Measurements from ENCODE around the gene METRN.

Gene METRN

DNA sequence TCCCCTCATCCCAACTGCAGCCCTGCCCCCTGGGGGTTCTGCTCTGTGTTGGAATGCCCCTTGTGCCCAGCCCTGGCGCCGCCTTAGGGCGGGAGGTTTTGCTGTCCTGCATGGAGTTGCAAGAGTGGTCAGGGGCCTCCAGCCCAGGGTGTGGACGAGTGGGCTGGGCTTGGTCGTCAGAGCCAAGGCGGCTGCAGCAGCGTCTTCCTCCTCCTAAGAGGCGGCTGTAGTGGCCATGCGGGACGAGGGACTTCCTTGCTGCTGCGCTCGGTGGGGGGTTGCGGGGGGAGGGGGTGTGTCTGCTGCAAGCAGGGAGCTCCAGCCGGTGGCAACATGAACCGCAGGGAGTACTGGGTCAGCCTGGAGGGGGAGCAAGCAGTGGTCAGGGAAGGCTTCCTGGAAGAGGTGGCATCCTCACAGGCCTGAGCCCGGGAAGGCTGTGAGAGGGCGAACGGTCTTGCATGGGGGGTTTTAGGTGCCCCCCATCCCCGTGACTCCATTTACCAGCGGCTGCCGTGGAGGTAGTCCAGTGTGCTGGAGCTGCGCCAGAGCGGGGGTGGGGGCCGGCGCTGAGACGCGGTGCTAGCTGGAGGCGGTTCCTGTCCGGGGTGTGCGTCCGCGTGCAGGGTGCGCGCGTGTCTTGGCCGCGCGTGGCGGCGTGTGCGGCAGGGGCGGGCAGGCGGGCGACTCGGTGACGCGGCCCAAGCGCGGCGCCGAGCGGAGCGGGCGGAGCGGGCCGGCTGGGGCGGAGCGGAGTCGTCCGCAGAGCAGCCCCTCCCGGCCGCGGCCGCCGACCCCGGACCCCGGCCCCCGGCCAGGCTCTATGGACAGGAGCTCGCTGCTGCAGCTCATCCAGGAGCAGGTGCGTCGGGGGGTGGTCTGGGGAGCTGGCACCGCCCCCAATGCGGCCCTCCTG is 39.7 kb upstream of the METRN start, which contains the start of gene RHBDL1:
RHBDL1 (plus strand) TSS at position 704 of the 916 bp plus-strand sequence; CDS start at position 824, 120 bp downstream.
- Mint-ChIP-seq H3K4me1 (peaks cover 18% of the 10 kb centered on the region), H3K4me3 (peak within 1 kb of the TSS; percentile 38), H3K36me3 (peaks cover 19% of the 10 kb centered on the region), H3K27ac (no peak within 1 kb of the TSS), H3K9me3 (no peaks in the 10 kb centered on the region)
- ATAC-seq (no peak), DNase-seq (ENCODE audit: low spot score in 2 of 2) (no peak)

DNA sequence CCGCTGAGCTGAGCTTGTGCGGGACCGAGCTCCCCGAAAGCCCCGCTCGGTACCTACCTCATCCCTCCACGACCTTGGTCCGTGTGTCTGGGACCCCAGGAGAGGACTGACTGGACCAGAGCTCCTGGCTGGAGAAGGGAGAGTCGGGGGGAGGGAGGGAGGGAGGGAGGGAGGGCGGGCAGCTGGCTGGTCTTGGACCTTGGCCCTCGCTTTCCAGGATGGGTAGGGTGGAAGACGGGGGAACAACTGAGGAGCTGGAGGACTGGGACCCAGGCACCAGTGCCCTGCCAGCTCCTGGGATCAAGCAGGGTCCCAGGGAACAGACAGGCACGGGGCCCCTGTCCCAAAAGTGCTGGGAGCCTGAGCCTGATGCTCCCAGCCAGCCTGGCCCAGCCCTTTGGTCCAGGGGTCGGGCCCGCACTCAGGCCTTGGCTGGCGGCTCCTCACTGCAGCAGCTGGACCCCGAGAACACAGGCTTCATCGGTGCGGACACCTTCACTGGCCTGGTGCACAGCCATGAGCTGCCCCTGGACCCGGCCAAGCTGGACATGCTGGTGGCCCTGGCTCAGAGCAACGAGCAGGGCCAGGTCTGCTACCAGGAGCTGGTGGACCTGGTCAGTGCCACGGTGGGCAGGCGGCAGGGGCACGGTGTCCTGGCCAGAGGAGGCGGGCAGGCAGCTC is 38.9 kb upstream of the METRN start:
- Mint-ChIP-seq H3K4me3 (no peak overlapping the region), H3K27ac (no peak overlapping the region), H3K9me3 (no peaks in the 10 kb centered on the region), H3K4me1 (peaks cover 20% of the 10 kb centered on the region), H3K36me3 (peaks cover 14% of the 10 kb centered on the region)
- DNase-seq (ENCODE audit: low spot score in 2 of 2): no peak
- no peak for ATAC-seq

DNA sequence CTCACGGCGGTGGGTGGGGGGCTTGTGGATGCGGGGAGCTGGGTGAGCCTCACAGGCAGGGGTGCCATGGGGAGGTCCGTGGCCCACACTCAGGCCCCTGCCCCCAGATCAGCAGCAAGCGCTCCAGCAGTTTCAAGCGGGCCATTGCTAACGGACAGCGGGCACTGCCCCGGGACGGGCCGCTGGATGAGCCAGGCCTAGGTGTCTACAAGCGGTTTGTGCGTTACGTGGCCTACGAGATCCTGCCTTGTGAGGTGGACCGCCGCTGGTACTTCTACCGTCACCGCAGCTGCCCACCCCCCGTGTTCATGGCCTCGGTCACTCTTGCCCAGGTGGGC is 38.4 kb upstream of the METRN start:
- H3K4me1 Mint-ChIP-seq: peaks cover 25% of the 10 kb centered on the region
- ATAC-seq: no peak
- H3K27ac Mint-ChIP-seq: no peak overlapping the region
- H3K36me3 Mint-ChIP-seq: peaks cover 16% of the 10 kb centered on the region
- H3K9me3 Mint-ChIP-seq: no peaks in the 10 kb centered on the region
- no peak for DNase-seq (ENCODE audit: low spot score in 2 of 2)
- H3K4me3 Mint-ChIP-seq: no peak overlapping the region

DNA sequence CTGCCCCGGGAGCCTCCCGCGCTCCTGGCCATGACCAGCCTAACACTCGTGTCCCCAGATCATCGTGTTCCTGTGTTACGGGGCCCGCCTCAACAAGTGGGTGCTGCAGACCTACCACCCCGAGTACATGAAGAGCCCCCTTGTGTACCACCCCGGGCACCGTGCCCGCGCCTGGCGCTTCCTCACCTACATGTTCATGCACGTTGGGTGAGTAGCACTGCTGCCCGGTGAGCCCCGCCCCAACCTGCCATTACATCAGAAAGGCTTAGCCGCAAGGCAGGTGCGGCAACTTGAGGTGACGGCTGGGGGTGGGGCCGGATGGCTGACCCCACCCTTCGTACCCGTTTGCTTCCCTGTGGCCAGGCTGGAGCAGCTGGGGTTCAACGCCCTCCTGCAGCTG is 38.0 kb upstream of the METRN start:
- Mint-ChIP-seq H3K9me3 (no peaks in the 10 kb centered on the region), H3K4me3 (no peak overlapping the region), H3K36me3 (peaks cover 20% of the 10 kb centered on the region), H3K4me1 (peaks cover 29% of the 10 kb centered on the region), H3K27ac (no peak overlapping the region)
- DNase-seq (ENCODE audit: low spot score in 2 of 2) (no peak), ATAC-seq (no peak)

DNA sequence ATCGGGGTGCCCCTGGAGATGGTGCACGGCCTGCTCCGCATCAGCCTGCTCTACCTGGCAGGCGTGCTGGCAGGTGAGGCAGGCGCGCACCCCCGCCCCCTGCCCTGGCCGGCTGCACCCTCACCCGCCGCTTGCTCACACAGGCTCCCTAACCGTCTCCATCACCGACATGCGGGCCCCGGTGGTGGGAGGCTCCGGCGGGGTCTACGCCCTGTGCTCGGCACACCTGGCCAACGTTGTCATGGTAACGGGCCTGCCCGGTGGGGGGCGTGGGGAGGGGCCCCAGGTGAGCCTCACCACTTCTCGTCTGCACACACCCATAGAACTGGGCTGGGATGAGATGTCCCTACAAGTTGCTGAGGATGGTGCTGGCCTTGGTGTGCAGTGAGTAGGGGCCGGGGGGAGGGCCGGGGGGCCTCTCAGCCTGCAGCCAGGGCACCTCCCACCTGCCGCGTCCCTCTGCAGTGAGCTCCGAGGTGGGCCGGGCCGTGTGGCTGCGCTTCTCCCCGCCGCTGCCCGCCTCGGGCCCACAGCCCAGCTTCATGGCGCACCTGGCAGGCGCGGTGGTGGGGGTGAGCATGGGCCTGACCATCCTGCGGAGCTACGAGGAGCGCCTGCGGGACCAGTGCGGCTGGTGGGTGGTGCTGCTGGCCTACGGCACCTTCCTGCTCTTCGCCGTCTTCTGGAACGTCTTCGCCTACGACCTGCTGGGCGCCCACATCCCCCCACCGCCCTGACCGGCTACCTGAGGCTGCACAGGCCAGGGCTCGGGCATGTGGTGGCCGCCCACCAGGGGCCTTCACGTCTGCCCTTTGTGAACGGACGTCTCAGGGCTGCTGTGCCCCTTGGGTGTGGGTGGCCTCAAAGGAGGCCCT is 37.4 kb upstream of the METRN start:
- H3K27ac Mint-ChIP-seq: no peak overlapping the region
- peaks cover 26% of the 10 kb centered on the region for H3K36me3 Mint-ChIP-seq
- no peak overlapping the region for H3K4me3 Mint-ChIP-seq
- no peak for ATAC-seq
- DNase-seq (ENCODE audit: low spot score in 2 of 2): no peak
- H3K9me3 Mint-ChIP-seq: no peaks in the 10 kb centered on the region
- peaks cover 36% of the 10 kb centered on the region for H3K4me1 Mint-ChIP-seq

DNA sequence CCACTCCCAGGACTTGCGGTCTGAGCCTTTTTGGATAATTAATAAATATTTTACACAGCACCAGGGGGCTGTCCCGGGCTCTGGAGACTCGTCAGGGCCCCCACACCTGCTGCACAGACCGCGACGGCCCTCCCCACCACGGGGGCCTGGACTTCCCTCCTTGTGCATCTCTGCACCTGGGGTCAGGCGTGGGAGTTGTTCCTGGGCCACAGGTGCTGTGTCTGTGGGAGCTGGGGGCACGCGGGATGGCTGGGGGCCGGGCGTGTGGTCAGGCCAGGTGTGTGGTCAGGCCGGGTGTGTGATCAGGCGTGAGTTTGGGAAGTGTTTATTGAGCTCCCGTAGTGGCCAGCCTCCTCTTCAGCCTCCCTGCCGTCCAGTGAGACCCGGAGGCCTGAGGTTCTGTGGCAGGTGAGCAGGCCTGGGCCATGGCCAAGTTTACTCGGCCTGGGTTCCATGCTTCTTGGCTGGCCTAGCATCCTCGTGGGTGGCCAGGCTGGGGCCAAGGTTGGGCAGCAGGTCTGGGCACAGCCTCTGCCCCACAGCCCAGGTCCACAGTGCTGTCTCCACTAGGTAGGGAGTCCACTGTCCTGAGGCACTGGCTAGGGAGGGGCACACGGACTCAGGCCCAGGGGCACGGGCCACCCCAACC is 36.6 kb upstream of the METRN start:
- no peak for ATAC-seq
- peak overlapping the region; percentile 73 for H3K4me3 Mint-ChIP-seq
- peaks cover 43% of the 10 kb centered on the region for H3K4me1 Mint-ChIP-seq
- no peaks in the 10 kb centered on the region for H3K9me3 Mint-ChIP-seq
- H3K27ac Mint-ChIP-seq: peak overlapping the region; percentile 76
- H3K36me3 Mint-ChIP-seq: peaks cover 27% of the 10 kb centered on the region
- no peak for DNase-seq (ENCODE audit: low spot score in 2 of 2)

DNA sequence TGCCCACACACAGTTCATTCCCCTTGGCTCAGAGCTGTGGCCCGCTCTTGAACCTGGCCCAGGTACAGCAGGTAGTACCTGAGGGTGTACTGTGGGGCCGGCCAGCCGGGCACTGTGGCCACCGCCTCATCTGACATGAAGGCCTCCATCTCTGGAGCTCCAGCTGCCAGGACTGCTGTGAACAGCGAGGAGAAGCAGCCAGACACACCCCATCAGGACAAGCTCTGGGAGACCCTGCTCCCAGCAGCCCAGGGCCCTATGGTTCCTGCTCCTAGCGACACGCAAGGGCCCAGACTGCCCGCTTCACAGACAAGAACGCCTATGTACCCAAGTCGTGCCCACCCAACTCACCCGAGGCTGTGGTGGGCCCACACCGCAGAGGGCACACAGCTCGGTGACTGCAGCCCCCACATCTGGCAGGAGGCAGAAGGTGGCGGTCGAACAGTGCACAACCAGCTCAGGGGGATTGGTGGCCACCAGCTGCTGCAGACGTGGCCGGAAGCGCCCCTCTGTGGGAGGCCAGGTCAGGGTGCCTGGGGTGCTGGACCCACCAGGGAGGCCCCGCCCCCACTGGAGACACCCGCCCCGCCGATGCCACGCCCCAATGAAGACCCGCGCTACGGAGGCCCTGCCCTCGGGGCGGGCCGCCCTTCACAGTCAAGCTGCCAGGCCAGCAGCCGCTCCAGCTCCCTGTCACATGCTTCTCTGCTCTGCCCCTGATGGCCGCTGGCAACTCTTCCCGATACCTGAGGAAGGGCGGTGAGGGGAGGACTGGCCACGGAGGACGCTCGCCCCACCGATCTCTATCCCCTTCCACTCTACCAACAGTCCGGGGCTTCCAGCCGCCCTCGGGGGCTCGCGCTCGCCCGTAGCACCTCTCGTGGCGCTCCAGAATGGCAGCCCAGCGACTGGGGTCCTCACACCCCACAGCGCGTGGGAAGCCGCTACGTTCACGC is 35.8 kb upstream of the METRN start:
- ATAC-seq (peak; percentile 29), DNase-seq (ENCODE audit: low spot score in 2 of 2) (peak; percentile 55 to 82)
- Mint-ChIP-seq H3K27ac (peak overlapping the region; percentile 76), H3K4me1 (peaks cover 45% of the 10 kb centered on the region), H3K36me3 (peaks cover 30% of the 10 kb centered on the region), H3K9me3 (no peaks in the 10 kb centered on the region), H3K4me3 (peak overlapping the region; percentile 73)

DNA sequence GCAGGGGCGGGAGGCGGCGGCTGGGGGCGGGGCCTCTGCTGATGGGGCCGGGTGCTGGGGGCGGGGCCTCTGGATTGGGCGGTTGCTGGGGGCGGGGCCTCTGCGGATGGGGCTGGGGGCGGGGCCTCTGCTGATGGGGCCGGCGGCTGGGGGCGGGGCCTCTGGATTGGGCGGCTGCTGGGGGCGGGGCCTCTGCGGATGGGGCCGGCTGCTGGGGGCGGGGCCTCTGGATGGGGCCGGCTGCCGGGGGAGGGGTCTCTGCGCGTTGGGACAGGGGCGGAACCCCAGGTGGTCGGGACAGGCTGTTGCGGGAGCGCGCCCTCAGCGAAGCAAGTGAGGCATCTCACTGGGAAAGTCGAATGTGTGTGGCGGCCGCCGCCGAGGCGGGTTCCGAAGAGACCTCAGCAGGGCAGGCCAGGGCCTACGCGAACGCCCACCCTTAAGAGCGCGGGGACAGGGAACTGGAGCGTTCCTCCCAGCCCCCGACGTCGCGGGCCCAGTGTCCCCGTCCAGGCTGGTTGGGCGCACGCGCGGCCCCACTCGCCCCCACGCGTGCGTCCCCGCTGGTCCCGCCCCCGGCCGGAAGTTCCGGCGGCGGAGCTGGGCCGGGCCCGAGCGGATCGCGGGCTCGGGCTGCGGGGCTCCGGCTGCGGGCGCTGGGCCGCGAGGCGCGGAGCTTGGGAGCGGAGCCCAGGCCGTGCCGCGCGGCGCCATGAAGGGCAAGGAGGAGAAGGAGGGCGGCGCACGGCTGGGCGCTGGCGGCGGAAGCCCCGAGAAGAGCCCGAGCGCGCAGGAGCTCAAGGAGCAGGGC is 34.9 kb upstream of the METRN start, which contains the start of gene STUB1:
STUB1 (plus strand) TSS at position 597 of the 811 bp plus-strand sequence; CDS start at position 713, 116 bp downstream.
- peaks cover 38% of the 10 kb centered on the region for H3K36me3 Mint-ChIP-seq
- DNase-seq (ENCODE audit: low spot score in 2 of 2) (peak; percentile 89 to 95), ATAC-seq (peak; percentile 61)
- peak within 1 kb of the TSS; percentile 80 for H3K27ac Mint-ChIP-seq
- peaks cover 47% of the 10 kb centered on the region for H3K4me1 Mint-ChIP-seq
- H3K4me3 Mint-ChIP-seq: peak within 1 kb of the TSS; percentile 73
- H3K9me3 Mint-ChIP-seq: no peaks in the 10 kb centered on the region

DNA sequence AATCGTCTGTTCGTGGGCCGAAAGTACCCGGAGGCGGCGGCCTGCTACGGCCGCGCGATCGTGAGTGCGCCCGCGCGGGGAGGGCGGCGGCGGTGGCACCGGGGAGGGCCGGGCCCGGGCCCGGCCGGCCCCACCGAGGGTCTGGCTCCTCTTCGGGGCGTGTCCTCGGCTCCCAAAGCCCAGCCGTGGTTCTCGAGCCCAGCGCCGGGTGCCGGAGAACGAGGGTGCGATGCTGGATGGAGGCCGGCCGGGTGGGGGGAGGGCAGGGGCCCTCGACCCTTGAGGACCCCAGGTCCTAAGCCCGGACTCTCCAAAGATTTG is 34.3 kb upstream of the METRN start:
- Mint-ChIP-seq H3K27ac (peak overlapping the region; percentile 80), H3K4me3 (peak overlapping the region; percentile 73), H3K36me3 (peaks cover 39% of the 10 kb centered on the region), H3K4me1 (peaks cover 44% of the 10 kb centered on the region), H3K9me3 (no peaks in the 10 kb centered on the region)
- DNase-seq (ENCODE audit: low spot score in 2 of 2): no peak
- ATAC-seq: no peak

DNA sequence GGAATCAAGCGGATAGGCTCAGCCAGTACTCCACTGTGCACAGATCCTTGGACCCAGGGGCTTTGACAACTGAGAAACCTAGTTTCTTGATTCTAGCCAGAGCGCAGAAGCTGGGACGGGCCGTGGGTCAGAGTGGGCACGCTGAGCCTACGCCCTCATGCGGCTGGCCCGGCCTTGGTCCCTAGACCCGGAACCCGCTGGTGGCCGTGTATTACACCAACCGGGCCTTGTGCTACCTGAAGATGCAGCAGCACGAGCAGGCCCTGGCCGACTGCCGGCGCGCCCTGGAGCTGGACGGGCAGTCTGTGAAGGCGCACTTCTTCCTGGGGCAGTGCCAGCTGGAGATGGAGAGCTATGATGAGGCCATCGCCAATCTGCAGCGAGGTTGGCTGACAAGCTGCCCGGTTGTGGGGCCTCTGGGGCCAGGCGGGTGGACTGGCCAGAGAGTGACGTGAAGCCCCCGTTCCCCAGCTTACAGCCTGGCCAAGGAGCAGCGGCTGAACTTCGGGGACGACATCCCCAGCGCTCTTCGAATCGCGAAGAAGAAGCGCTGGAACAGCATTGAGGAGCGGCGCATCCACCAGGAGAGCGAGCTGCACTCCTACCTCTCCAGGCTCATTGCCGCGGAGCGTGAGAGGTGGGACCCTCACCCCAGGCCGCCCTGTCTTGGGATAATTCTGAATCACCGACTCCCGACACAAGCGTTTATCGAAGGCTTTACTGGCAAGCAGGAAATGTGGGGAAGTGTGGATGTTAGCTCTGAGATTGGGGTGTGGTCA is 33.8 kb upstream of the METRN start:
- peak overlapping the region; percentile 80 for H3K27ac Mint-ChIP-seq
- H3K36me3 Mint-ChIP-seq: peaks cover 44% of the 10 kb centered on the region
- no peaks in the 10 kb centered on the region for H3K9me3 Mint-ChIP-seq
- H3K4me1 Mint-ChIP-seq: peaks cover 49% of the 10 kb centered on the region
- no peak for DNase-seq (ENCODE audit: low spot score in 2 of 2)
- peak overlapping the region; percentile 73 for H3K4me3 Mint-ChIP-seq
- no peak for ATAC-seq

DNA sequence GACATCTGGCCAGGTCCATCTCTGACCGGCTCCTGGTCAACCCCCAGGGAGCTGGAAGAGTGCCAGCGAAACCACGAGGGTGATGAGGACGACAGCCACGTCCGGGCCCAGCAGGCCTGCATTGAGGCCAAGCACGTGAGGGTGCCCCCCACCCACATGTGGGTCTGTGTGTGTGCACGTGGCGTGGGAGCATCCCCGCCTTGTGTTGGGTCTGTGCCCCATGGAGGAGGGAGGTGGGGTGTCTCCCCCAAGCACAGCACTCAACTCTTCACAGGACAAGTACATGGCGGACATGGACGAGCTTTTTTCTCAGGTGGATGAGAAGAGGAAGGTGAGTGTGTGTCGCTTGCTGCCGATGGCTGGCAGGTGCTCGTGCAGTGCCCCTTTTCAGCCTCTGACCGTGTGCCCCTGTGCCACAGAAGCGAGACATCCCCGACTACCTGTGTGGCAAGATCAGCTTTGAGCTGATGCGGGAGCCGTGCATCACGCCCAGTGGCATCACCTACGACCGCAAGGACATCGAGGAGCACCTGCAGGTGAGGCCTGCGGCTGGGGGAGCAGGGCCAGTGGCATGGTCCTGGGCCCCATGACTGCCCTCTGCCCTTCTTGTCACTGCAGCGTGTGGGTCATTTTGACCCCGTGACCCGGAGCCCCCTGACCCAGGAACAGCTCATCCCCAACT is 33.0 kb upstream of the METRN start:
- peaks cover 49% of the 10 kb centered on the region for H3K4me1 Mint-ChIP-seq
- DNase-seq (ENCODE audit: low spot score in 2 of 2): no peak

More for the DNA sequence above, 33.0 kb upstream of the METRN start:
- ATAC-seq: no peak
- H3K9me3 Mint-ChIP-seq: no peaks in the 10 kb centered on the region
- peak overlapping the region; percentile 73 for H3K4me3 Mint-ChIP-seq
- peak overlapping the region; percentile 89 for H3K27ac Mint-ChIP-seq
- peaks cover 48% of the 10 kb centered on the region for H3K36me3 Mint-ChIP-seq

Data from stimulated activated effector memory CD8-positive, alpha-beta T cell treated with anti-CD3 and anti-CD28 coated beads, Interleukin-12 subunit alpha, Interleukin-12 subunit beta, amount 100 ng/mL, for 72 hours (primary cell).